22Rv1 (cell line): ENCODE data around the gene HIC1.

Experiments
- ZFX ChIP-seq: fragments of 450-650 bp; IDR thresholded peaks from 2 replicates; pipeline ENCODE4 v1.6.1; 2017; ENCODE audit warnings: antibody characterized with exemption, borderline replicate concordance
- TF ChIP-seq, protein P1 (sequence below): fragments of 450-650 bp; IDR thresholded peaks from 2 replicates; pipeline ENCODE4 v1.5.1; 2017; ENCODE audit warnings: mild to moderate bottlenecking

DNA sequence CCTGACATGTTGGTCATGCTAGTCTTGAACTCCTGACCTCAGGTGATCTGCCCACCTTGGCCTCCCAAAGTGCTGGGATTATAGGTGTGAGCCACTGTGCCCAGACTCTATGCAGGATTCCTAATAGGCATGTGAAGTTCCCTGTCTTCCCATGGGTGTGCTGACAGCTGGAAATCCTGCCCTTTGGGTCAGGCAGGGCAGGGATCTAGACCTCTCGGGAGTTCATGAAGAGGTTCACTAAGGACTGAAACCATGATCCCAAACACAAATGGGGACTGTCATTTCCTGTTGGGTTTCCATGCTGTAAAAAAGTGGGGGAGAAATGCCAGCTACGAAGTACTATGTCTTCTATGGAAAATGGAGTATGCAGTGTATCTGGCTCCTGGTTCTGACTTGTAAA is 52.1 kb downstream of the HIC1 start:
- TF ChIP-seq, protein P1, sequence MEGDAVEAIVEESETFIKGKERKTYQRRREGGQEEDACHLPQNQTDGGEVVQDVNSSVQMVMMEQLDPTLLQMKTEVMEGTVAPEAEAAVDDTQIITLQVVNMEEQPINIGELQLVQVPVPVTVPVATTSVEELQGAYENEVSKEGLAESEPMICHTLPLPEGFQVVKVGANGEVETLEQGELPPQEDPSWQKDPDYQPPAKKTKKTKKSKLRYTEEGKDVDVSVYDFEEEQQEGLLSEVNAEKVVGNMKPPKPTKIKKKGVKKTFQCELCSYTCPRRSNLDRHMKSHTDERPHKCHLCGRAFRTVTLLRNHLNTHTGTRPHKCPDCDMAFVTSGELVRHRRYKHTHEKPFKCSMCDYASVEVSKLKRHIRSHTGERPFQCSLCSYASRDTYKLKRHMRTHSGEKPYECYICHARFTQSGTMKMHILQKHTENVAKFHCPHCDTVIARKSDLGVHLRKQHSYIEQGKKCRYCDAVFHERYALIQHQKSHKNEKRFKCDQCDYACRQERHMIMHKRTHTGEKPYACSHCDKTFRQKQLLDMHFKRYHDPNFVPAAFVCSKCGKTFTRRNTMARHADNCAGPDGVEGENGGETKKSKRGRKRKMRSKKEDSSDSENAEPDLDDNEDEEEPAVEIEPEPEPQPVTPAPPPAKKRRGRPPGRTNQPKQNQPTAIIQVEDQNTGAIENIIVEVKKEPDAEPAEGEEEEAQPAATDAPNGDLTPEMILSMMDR, result no peak
- no peak for TF ChIP-seq ZFX
